RWPE2 (cell line): Measurements from ENCODE around the gene ANGPTL3.

Experiments
- ATAC-seq: fragments of 200-7000 bp; cut with Tn5 transposase; 3 replicates; pipeline ENCODE4 v1.9.1; 2021; ENCODE audit warnings: low read depth
- DNase-seq: peaks from one replicate; pipeline ENCODE4 v3.0.0-alpha.2; 2020; ENCODE audit warnings: low spot score
- H3K27ac ChIP-seq: fragments of 450-650 bp; 2 replicates; pipeline ENCODE4 v1.5.1; 2017; ENCODE audit warnings: mild to moderate bottlenecking; ENCODE audit not compliant: poor library complexity, severe bottlenecking
- H3K27me3 ChIP-seq: fragments of 250-450 bp; sonication (Bioruptor Pico); 2 replicates; pipeline ENCODE4 v1.5.1; 2021; ENCODE audit warnings: mild to moderate bottlenecking, moderate library complexity; ENCODE audit not compliant: insufficient read depth, poor library complexity, severe bottlenecking
- H3K36me3 ChIP-seq: fragments of 250-450 bp; sonication (Bioruptor Pico); 2 replicates; pipeline ENCODE4 v1.5.1; 2020; ENCODE audit warnings: low read depth, mild to moderate bottlenecking, moderate library complexity
- H3K4me1 ChIP-seq: fragments of 250-450 bp; sonication (Bioruptor Pico); 2 replicates; pipeline ENCODE4 v1.5.1; 2021; ENCODE audit warnings: mild to moderate bottlenecking, moderate library complexity; ENCODE audit not compliant: insufficient read depth, poor library complexity, severe bottlenecking
- H3K4me3 ChIP-seq: fragments of 250-450 bp; sonication (Bioruptor Pico); 2 replicates; pipeline ENCODE4 v1.5.1; 2021; ENCODE audit warnings: mild to moderate bottlenecking, moderate library complexity; ENCODE audit not compliant: severe bottlenecking
- H3K9me3 ChIP-seq: fragments of 250-450 bp; sonication (Bioruptor Pico); 2 replicates; pipeline ENCODE4 v1.5.1; 2021; ENCODE audit warnings: mild to moderate bottlenecking, moderate library complexity; ENCODE audit not compliant: severe bottlenecking
- TF ChIP-seq, protein P1 (sequence below): fragments of 450-650 bp; IDR thresholded peaks from one replicate; pipeline ENCODE4 v1.5.1; 2017; ENCODE audit warnings: mild to moderate bottlenecking, moderate library complexity; ENCODE audit not compliant: poor library complexity, severe bottlenecking

ANGPTL3 gene

GRCh38 chr1:62643283-62643682 lies 46.0 kb downstream of the ANGPTL3 start:
- Histone ChIP-seq H3K27me3 (no peaks in the 10 kb centered on the region), H3K4me3 (no peak overlapping the region), H3K4me1 (no peaks in the 10 kb centered on the region), H3K9me3 (no peaks in the 10 kb centered on the region), H3K27ac (no peak overlapping the region), H3K36me3 (peaks cover 37% of the 10 kb centered on the region)
- TF ChIP-seq, protein P1, sequence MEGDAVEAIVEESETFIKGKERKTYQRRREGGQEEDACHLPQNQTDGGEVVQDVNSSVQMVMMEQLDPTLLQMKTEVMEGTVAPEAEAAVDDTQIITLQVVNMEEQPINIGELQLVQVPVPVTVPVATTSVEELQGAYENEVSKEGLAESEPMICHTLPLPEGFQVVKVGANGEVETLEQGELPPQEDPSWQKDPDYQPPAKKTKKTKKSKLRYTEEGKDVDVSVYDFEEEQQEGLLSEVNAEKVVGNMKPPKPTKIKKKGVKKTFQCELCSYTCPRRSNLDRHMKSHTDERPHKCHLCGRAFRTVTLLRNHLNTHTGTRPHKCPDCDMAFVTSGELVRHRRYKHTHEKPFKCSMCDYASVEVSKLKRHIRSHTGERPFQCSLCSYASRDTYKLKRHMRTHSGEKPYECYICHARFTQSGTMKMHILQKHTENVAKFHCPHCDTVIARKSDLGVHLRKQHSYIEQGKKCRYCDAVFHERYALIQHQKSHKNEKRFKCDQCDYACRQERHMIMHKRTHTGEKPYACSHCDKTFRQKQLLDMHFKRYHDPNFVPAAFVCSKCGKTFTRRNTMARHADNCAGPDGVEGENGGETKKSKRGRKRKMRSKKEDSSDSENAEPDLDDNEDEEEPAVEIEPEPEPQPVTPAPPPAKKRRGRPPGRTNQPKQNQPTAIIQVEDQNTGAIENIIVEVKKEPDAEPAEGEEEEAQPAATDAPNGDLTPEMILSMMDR: no peak
- ATAC-seq (no peak), DNase-seq (no peak)

- H3K27ac ChIP-seq: no peak overlapping the region
Measured at GRCh38 chr1:62652387-62652786, 55.1 kb downstream of the ANGPTL3 start.

GRCh38 chr1:62654744-62655143 lies 57.4 kb downstream of the ANGPTL3 start:
- ATAC-seq (no peak), DNase-seq (no peak)
- H3K27me3 ChIP-seq: no peaks in the 10 kb centered on the region
- H3K4me3 ChIP-seq: no peak overlapping the region
- TF ChIP-seq, protein P1: no peak
- peaks cover 18% of the 10 kb centered on the region for H3K36me3 ChIP-seq
- no peaks in the 10 kb centered on the region for H3K4me1 ChIP-seq
- no peak overlapping the region for H3K27ac ChIP-seq
- no peaks in the 10 kb centered on the region for H3K9me3 ChIP-seq

More at GRCh38 chr1:62652387-62652786, 55.1 kb downstream of the ANGPTL3 start:
- Histone ChIP-seq H3K27me3 (no peaks in the 10 kb centered on the region), H3K36me3 (peaks cover 26% of the 10 kb centered on the region), H3K9me3 (no peaks in the 10 kb centered on the region), H3K4me3 (no peak overlapping the region), H3K4me1 (no peaks in the 10 kb centered on the region)
- ATAC-seq: no peak
- no peak for DNase-seq
- TF ChIP-seq, protein P1: no peak
